GM12874 (cell line): ENCODE data around the gene TNFSF10.

Experiments
- TF ChIP-seq, protein P1 (sequence below): IDR thresholded peaks from 2 replicates; pipeline ENCODE4 v1.5.1; 2011; ENCODE audit warnings: low read depth, mild to moderate bottlenecking, control low read depth, low read length, moderate library complexity; ENCODE audit not compliant: insufficient read depth

TNFSF10 gene

DNA sequence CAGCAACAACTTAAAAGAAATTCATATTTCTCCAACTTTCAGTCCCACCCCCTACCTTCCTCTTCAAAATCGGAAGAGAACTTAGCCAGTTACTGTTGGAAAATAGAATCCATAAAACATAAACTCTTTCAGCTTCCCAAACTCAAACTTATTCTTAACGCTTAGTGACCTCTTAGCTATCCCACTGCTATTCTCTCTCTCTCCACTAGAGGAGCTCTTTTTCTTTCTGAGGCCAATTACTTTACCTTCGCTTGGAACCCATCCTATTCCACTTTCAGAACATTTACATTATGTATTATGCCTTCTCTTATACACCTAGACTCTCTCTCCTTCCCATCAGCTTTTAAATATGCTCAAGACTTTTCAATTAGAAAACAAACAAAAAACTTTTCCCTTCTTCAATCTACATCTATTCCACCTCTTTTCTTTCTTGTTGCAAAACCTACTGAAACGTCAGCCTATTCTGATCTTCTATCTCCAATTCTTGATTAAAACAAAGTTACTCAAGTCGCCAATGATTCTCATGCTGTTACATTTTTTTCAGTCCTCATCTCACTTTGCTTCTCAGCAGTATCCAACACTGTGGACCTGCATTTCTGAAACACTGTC lies 61.6 kb downstream of the TNFSF10 start:
- TF ChIP-seq, protein P1, sequence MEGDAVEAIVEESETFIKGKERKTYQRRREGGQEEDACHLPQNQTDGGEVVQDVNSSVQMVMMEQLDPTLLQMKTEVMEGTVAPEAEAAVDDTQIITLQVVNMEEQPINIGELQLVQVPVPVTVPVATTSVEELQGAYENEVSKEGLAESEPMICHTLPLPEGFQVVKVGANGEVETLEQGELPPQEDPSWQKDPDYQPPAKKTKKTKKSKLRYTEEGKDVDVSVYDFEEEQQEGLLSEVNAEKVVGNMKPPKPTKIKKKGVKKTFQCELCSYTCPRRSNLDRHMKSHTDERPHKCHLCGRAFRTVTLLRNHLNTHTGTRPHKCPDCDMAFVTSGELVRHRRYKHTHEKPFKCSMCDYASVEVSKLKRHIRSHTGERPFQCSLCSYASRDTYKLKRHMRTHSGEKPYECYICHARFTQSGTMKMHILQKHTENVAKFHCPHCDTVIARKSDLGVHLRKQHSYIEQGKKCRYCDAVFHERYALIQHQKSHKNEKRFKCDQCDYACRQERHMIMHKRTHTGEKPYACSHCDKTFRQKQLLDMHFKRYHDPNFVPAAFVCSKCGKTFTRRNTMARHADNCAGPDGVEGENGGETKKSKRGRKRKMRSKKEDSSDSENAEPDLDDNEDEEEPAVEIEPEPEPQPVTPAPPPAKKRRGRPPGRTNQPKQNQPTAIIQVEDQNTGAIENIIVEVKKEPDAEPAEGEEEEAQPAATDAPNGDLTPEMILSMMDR = peak; percentile 88

DNA sequence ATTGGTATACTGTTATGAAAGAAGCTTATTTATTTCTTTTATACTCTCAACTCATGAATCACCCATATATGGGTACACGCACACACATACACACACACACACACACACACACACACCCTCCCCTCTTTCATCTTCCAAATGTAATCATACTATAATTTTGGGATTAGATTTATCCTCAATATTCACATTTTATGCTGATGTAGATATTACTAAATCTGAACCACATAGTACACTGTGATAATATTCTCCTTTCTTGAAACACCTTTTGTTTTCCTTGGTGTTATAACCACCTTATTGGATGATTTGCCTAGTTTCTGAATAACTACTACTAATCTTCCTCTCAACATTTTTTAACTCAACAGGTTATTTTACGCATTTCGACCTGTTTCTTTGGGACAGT lies 66.8 kb downstream of the TNFSF10 start:
- TF ChIP-seq, protein P1 = no peak
